HEK293 (cell line): ENCODE results near the gene ICE1.

ENCODE experiments used
- CTCF ChIA-PET: fragments of 350-600 bp; formaldehyde crosslinking; extraction: SDS; loops from one replicate; lab custom pipeline; 2021; ENCODE audit warnings: antibody characterized with exemption; lab: Yijun Ruan, JAX
- POLR2A ChIA-PET: fragments of 300-600 bp; formaldehyde crosslinking; extraction: SDS; loops from one replicate; lab custom pipeline; 2020; ENCODE audit warnings: antibody characterized with exemption, inconsistent platforms; lab: Yijun Ruan, JAX
- H3K27ac ChIP-seq: fragments of 200-500 bp; sonication (Bioruptor generic); 2 replicates; pipeline ENCODE4 v1.5.1; 2014; ENCODE audit warnings: low read depth, low read length, control low read depth, inconsistent platforms; ENCODE audit errors: extremely low read depth
- H3K36me3 ChIP-seq, 2 experiments: fragments of 200-500 bp in 1 of 2; sonication (Bioruptor generic) in 1 of 2; 1 replicate in 1 of 2; 2 replicates in 1 of 2; pipeline ENCODE4 v1.5.1; 2014 to 2017; ENCODE audit warnings: inconsistent platforms in 2 of 2, low read length in 2 of 2; ENCODE audit not compliant: control insufficient read depth in 2 of 2, insufficient read depth in 1 of 2
- H3K4me1 ChIP-seq: fragments of 200-500 bp; sonication (Bioruptor generic); 2 replicates; pipeline ENCODE4 v1.5.1; 2014; ENCODE audit warnings: mild to moderate bottlenecking, low read length, inconsistent platforms; ENCODE audit not compliant: control insufficient read depth, insufficient read depth
- H3K4me3 ChIP-seq: 2 replicates; pipeline ENCODE4 v1.5.1; 2011; ENCODE audit warnings: low read depth, mild to moderate bottlenecking, control low read depth, low read length, moderate library complexity
- H3K9me3 ChIP-seq: fragments of 200-500 bp; sonication (Bioruptor generic); 2 replicates; pipeline ENCODE4 v1.5.1; 2014; ENCODE audit warnings: low read depth, low read length, inconsistent platforms; ENCODE audit not compliant: control insufficient read depth, insufficient read depth
- GFI1B ChIP-seq: fragments of 450-650 bp; formaldehyde crosslinking; IDR thresholded peaks from 2 replicates; pipeline ENCODE4 v1.5.1; 2016; ENCODE audit warnings: missing biosample characterization, missing genetic modification characterization
- KLF7 ChIP-seq: fragments of 450-650 bp; formaldehyde crosslinking; IDR thresholded peaks from 2 replicates; pipeline ENCODE4 v1.5.1; 2016; ENCODE audit warnings: missing biosample characterization, missing genetic modification characterization, borderline replicate concordance
- KLF9 ChIP-seq: fragments of 450-650 bp; formaldehyde crosslinking; IDR thresholded peaks from 2 replicates; pipeline ENCODE4 v1.5.1; 2016; ENCODE audit warnings: missing biosample characterization, missing genetic modification characterization, low read depth
- MZF1 ChIP-seq: fragments of 450-650 bp; formaldehyde crosslinking; IDR thresholded peaks from 2 replicates; pipeline ENCODE4 v1.5.1; 2017; ENCODE audit warnings: missing biosample characterization, missing genetic modification characterization, borderline replicate concordance
- OVOL3 ChIP-seq: fragments of 450-650 bp; formaldehyde crosslinking; IDR thresholded peaks from 2 replicates; pipeline ENCODE4 v1.5.1; 2016; ENCODE audit warnings: missing biosample characterization, missing genetic modification characterization
- PRDM1 ChIP-seq: fragments of 450-650 bp; formaldehyde crosslinking; IDR thresholded peaks from 2 replicates; pipeline ENCODE4; 2016; ENCODE audit warnings: missing biosample characterization, missing genetic modification characterization
- SALL2 ChIP-seq: fragments of 450-650 bp; formaldehyde crosslinking; IDR thresholded peaks from 2 replicates; pipeline ENCODE4 v1.5.0; 2017; ENCODE audit warnings: missing biosample characterization, mild to moderate bottlenecking, missing genetic modification characterization, borderline replicate concordance
- SP3 ChIP-seq: fragments of 450-650 bp; formaldehyde crosslinking; IDR thresholded peaks from 2 replicates; pipeline ENCODE4 v1.5.1; 2016; ENCODE audit warnings: missing biosample characterization, missing genetic modification characterization
- ZNF112 ChIP-seq: fragments of 450-650 bp; formaldehyde crosslinking; IDR thresholded peaks from 2 replicates; pipeline ENCODE4 v1.5.0; 2017; ENCODE audit warnings: missing biosample characterization, missing genetic modification characterization
- ZNF350 ChIP-seq: fragments of 450-650 bp; formaldehyde crosslinking; IDR thresholded peaks from 2 replicates; pipeline ENCODE4 v1.5.0; 2017; ENCODE audit warnings: missing biosample characterization, mild to moderate bottlenecking, missing genetic modification characterization
- ZNF354C ChIP-seq: fragments of 450-650 bp; formaldehyde crosslinking; IDR thresholded peaks from 2 replicates; pipeline ENCODE4 v1.5.1; 2016; ENCODE audit warnings: missing biosample characterization, missing genetic modification characterization, low read depth, borderline replicate concordance
- ZNF423 ChIP-seq: fragments of 450-650 bp; formaldehyde crosslinking; IDR thresholded peaks from 2 replicates; pipeline ENCODE4 v1.5.1; 2016; ENCODE audit warnings: missing biosample characterization, missing genetic modification characterization
- ZNF560 ChIP-seq: fragments of 450-650 bp; formaldehyde crosslinking; IDR thresholded peaks from 2 replicates; pipeline ENCODE4 v1.5.1; 2017; ENCODE audit warnings: missing biosample characterization, missing genetic modification characterization, borderline replicate concordance
- ZNF621 ChIP-seq: fragments of 450-650 bp; formaldehyde crosslinking; IDR thresholded peaks from 2 replicates; pipeline ENCODE4 v1.5.1; 2017; ENCODE audit warnings: missing biosample characterization, missing genetic modification characterization
- ZNF670 ChIP-seq: fragments of 450-650 bp; formaldehyde crosslinking; IDR thresholded peaks from 2 replicates; pipeline ENCODE4 v1.5.1; 2016; ENCODE audit warnings: missing biosample characterization, missing genetic modification characterization, low read depth
- ZNF777 ChIP-seq: fragments of 450-650 bp; formaldehyde crosslinking; IDR thresholded peaks from 2 replicates; pipeline ENCODE4 v1.5.1; 2017; ENCODE audit warnings: missing biosample characterization, missing genetic modification characterization, borderline replicate concordance
- TF ChIP-seq, protein P1 (sequence below): fragments of 450-650 bp; formaldehyde crosslinking; IDR thresholded peaks from 2 replicates; pipeline ENCODE4 v1.5.1; 2016; ENCODE audit warnings: missing biosample characterization, missing genetic modification characterization
- TF ChIP-seq, protein P2 (sequence below): fragments of 450-650 bp; formaldehyde crosslinking; IDR thresholded peaks from 2 replicates; pipeline ENCODE4 v1.5.1; 2017; ENCODE audit warnings: missing biosample characterization, missing genetic modification characterization
- TF ChIP-seq, protein P3 (sequence below): fragments of 450-650 bp; formaldehyde crosslinking; IDR thresholded peaks from 2 replicates; pipeline ENCODE4 v1.5.1; 2016; ENCODE audit warnings: missing biosample characterization, missing genetic modification characterization
- TF ChIP-seq, protein P4 (sequence below): fragments of 450-650 bp; formaldehyde crosslinking; IDR thresholded peaks from 2 replicates; pipeline ENCODE4 v1.5.1; 2016; ENCODE audit warnings: missing biosample characterization, missing genetic modification characterization
- TF ChIP-seq, protein P5 (sequence below): fragments of 450-650 bp; formaldehyde crosslinking; IDR thresholded peaks from 2 replicates; pipeline ENCODE4 v1.5.1; 2017; ENCODE audit warnings: missing biosample characterization, missing genetic modification characterization
- TF ChIP-seq, protein P6 (sequence below): fragments of 450-650 bp; IDR thresholded peaks from 2 replicates; pipeline ENCODE4 v1.5.1; 2018; ENCODE audit warnings: missing biosample characterization, mild to moderate bottlenecking, missing genetic modification characterization
- TF ChIP-seq, protein P7 (sequence below): fragments of 450-650 bp; formaldehyde crosslinking; IDR thresholded peaks from 2 replicates; pipeline ENCODE4 v1.5.1; 2016; ENCODE audit warnings: missing biosample characterization, missing genetic modification characterization

ICE1 gene

DNA sequence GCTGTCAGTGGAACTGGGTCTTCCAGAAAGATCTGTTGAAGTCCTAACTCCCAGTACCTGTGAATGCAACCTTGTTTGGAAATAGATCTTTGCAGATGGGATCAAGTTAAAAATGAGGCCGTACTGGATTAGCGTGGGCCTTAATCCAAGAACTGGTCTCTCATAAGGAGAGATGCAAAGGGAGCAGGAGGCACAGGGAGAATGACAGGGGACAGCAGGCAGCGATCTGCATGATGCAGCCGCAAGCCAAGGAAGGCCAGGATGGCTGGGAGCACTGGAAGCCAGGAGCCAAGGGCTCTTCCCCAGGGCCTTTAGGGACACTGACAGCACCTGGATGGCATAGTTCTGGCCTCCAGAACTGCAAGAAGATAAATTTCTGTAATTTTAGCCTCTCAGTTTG, 114.4 kb downstream of the ICE1 start:
- ChIA-PET CTCF (interaction anchor here (1.3 kb wide), 1 partner anchor 39 kb away, joined by 4 read pairs; no protein-coding TSS in a partner anchor), POLR2A (no interaction called here)
- Histone ChIP-seq H3K9me3 (no peaks in the 10 kb centered on the region), H3K4me1 (no peaks in the 10 kb centered on the region), H3K27ac (no peak overlapping the region), H3K36me3 (no peaks in the 10 kb centered on the region), H3K4me3 (no peak overlapping the region)
- TF ChIP-seq ZNF560, result no peak
- no peak for TF ChIP-seq ZNF354C (tag by site-specific recombination)
- TF ChIP-seq PRDM1 (tag by site-specific recombination), result no peak
- TF ChIP-seq ZNF423 (tag by site-specific recombination), result no peak
- TF ChIP-seq, protein P1, sequence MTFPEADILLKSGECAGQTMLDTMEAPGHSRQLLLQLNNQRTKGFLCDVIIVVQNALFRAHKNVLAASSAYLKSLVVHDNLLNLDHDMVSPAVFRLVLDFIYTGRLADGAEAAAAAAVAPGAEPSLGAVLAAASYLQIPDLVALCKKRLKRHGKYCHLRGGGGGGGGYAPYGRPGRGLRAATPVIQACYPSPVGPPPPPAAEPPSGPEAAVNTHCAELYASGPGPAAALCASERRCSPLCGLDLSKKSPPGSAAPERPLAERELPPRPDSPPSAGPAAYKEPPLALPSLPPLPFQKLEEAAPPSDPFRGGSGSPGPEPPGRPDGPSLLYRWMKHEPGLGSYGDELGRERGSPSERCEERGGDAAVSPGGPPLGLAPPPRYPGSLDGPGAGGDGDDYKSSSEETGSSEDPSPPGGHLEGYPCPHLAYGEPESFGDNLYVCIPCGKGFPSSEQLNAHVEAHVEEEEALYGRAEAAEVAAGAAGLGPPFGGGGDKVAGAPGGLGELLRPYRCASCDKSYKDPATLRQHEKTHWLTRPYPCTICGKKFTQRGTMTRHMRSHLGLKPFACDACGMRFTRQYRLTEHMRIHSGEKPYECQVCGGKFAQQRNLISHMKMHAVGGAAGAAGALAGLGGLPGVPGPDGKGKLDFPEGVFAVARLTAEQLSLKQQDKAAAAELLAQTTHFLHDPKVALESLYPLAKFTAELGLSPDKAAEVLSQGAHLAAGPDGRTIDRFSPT (tag by site-specific recombination), result no peak
- TF ChIP-seq, protein P2, sequence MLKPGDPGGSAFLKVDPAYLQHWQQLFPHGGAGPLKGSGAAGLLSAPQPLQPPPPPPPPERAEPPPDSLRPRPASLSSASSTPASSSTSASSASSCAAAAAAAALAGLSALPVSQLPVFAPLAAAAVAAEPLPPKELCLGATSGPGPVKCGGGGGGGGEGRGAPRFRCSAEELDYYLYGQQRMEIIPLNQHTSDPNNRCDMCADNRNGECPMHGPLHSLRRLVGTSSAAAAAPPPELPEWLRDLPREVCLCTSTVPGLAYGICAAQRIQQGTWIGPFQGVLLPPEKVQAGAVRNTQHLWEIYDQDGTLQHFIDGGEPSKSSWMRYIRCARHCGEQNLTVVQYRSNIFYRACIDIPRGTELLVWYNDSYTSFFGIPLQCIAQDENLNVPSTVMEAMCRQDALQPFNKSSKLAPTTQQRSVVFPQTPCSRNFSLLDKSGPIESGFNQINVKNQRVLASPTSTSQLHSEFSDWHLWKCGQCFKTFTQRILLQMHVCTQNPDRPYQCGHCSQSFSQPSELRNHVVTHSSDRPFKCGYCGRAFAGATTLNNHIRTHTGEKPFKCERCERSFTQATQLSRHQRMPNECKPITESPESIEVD, result no peak
- TF ChIP-seq SALL2 (tag by site-specific recombination), result no peak
- TF ChIP-seq, protein P3, sequence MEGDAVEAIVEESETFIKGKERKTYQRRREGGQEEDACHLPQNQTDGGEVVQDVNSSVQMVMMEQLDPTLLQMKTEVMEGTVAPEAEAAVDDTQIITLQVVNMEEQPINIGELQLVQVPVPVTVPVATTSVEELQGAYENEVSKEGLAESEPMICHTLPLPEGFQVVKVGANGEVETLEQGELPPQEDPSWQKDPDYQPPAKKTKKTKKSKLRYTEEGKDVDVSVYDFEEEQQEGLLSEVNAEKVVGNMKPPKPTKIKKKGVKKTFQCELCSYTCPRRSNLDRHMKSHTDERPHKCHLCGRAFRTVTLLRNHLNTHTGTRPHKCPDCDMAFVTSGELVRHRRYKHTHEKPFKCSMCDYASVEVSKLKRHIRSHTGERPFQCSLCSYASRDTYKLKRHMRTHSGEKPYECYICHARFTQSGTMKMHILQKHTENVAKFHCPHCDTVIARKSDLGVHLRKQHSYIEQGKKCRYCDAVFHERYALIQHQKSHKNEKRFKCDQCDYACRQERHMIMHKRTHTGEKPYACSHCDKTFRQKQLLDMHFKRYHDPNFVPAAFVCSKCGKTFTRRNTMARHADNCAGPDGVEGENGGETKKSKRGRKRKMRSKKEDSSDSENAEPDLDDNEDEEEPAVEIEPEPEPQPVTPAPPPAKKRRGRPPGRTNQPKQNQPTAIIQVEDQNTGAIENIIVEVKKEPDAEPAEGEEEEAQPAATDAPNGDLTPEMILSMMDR (tag by site-specific recombination), result no peak
- TF ChIP-seq, protein P4, sequence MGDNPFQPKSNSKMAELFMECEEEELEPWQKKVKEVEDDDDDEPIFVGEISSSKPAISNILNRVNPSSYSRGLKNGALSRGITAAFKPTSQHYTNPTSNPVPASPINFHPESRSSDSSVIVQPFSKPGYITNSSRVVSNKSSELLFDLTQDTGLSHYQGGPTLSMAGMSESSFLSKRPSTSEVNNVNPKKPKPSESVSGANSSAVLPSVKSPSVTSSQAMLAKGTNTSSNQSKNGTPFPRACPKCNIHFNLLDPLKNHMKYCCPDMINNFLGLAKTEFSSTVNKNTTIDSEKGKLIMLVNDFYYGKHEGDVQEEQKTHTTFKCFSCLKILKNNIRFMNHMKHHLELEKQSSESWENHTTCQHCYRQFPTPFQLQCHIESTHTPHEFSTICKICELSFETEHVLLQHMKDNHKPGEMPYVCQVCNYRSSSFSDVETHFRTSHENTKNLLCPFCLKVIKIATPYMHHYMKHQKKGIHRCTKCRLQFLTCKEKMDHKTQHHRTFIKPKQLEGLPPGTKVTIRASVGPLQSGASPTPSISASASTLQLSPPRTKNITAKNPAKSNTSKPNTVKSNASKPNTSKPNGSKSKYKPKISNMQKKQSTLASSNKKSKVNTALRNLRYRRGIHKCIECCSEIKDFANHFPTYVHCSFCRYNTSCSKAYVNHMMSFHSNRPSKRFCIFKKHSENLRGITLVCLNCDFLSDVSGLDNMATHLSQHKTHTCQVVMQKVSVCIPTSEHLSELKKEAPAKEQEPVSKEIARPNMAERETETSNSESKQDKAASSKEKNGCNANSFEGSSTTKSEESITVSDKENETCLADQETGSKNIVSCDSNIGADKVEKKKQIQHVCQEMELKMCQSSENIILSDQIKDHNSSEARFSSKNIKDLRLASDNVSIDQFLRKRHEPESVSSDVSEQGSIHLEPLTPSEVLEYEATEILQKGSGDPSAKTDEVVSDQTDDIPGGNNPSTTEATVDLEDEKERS (tag by site-specific recombination), result no peak
- TF ChIP-seq ZNF670, result no peak
- no peak for TF ChIP-seq SP3 (tag by site-specific recombination)
- no peak for TF ChIP-seq OVOL3 (tag by site-specific recombination)
- TF ChIP-seq ZNF350 (tag by site-specific recombination), result no peak

DNA sequence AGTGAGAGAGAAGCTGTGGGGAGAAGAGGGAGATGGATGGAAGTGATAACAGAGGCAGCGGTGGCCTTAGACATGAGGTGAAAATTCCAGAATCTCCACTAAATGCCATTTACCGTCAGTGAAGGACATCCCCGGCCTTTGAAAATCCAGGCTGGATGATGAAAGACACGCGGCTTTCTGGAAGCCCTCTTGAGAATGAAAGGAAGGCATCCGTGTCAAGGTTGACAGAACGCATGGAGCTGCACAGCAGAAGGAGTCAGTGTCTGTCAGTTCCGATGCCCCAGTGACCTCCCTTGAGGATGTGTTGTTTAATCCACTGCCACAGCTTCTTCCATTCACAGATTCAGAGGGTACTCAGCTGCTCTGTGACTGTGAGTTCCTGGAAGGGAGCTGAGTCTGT, 114.9 kb downstream of the ICE1 start:
- CTCF ChIA-PET, result interaction anchor here (1.3 kb wide), 1 partner anchor 40 kb away, joined by 4 read pairs; no protein-coding TSS in a partner anchor
- Histone ChIP-seq H3K27ac (no peak overlapping the region), H3K4me1 (no peaks in the 10 kb centered on the region), H3K9me3 (no peaks in the 10 kb centered on the region), H3K4me3 (no peak overlapping the region), H3K36me3 (no peaks in the 10 kb centered on the region)
- POLR2A ChIA-PET, result no interaction called here
- TF ChIP-seq, protein P5, sequence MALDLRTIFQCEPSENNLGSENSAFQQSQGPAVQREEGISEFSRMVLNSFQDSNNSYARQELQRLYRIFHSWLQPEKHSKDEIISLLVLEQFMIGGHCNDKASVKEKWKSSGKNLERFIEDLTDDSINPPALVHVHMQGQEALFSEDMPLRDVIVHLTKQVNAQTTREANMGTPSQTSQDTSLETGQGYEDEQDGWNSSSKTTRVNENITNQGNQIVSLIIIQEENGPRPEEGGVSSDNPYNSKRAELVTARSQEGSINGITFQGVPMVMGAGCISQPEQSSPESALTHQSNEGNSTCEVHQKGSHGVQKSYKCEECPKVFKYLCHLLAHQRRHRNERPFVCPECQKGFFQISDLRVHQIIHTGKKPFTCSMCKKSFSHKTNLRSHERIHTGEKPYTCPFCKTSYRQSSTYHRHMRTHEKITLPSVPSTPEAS (tag by site-specific recombination), result no peak
- TF ChIP-seq, protein P6, sequence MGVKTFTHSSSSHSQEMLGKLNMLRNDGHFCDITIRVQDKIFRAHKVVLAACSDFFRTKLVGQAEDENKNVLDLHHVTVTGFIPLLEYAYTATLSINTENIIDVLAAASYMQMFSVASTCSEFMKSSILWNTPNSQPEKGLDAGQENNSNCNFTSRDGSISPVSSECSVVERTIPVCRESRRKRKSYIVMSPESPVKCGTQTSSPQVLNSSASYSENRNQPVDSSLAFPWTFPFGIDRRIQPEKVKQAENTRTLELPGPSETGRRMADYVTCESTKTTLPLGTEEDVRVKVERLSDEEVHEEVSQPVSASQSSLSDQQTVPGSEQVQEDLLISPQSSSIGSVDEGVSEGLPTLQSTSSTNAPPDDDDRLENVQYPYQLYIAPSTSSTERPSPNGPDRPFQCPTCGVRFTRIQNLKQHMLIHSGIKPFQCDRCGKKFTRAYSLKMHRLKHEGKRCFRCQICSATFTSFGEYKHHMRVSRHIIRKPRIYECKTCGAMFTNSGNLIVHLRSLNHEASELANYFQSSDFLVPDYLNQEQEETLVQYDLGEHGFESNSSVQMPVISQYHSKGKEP (tag by site-specific recombination), result no peak
- TF ChIP-seq GFI1B (tag by site-specific recombination), result no peak
- no peak for TF ChIP-seq MZF1 (tag by site-specific recombination)
- no peak for TF ChIP-seq KLF7
- TF ChIP-seq KLF9 (tag by site-specific recombination), result no peak
- TF ChIP-seq ZNF112 (tag by site-specific recombination), result no peak
- no peak for TF ChIP-seq ZNF777
- TF ChIP-seq, protein P7, sequence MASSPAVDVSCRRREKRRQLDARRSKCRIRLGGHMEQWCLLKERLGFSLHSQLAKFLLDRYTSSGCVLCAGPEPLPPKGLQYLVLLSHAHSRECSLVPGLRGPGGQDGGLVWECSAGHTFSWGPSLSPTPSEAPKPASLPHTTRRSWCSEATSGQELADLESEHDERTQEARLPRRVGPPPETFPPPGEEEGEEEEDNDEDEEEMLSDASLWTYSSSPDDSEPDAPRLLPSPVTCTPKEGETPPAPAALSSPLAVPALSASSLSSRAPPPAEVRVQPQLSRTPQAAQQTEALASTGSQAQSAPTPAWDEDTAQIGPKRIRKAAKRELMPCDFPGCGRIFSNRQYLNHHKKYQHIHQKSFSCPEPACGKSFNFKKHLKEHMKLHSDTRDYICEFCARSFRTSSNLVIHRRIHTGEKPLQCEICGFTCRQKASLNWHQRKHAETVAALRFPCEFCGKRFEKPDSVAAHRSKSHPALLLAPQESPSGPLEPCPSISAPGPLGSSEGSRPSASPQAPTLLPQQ (tag by site-specific recombination), result no peak
- no peak for TF ChIP-seq ZNF621 (tag by site-specific recombination)
